Measurements from ENCODE around the gene KREMEN1. TPM values are rescaled to one million over a fixed set of nuclear protein-coding genes. Genes with fewer than 3 reads are reported as not detected.

KREMEN1 gene
- total and polyA plus RNA-seq, 2 of the 4 experiments (the other 2 are of a cell fraction) = 2.9 to 4.6 TPM

- POLR2A ChIA-PET (ENCODE audit: unreplicated experiment) = no interaction called here
- CTCF ChIA-PET = no interaction called here
- Histone ChIP-seq H3K18ac (ENCODE audit: low read depth, low read length) (no peak overlapping the region), H3K9ac (ENCODE audit: low read depth, low read length) (no peak overlapping the region), H3K56ac (ENCODE audit: extremely low read depth, insufficient read depth, low read length) (no peak overlapping the region), H3K4me2 (ENCODE audit: low read depth, low read length) (no peak overlapping the region), H3K4me1 (ENCODE audit: control insufficient read depth, insufficient read depth, low read length) (peaks cover 3% of the 10 kb centered on the region; the same call in 1 of the 2 replicates), H4K8ac (ENCODE audit: low read depth in 2 of 2, low read length in 2 of 2) (no peak overlapping the region), H4K91ac (ENCODE audit: insufficient read depth, low read depth, low read length) (no peak overlapping the region), H3K14ac (replicated peaks; ENCODE audit: low read depth, low read length) (no peak overlapping the region), H3K23ac (ENCODE audit: low read depth, low read length) (no peak overlapping the region), H3K9me1 (ENCODE audit: insufficient read depth, low read length) (peaks cover 4% of the 10 kb centered on the region), H2AK9ac (replicated peaks; ENCODE audit: low read depth, low read length, poor library complexity) (no peak overlapping the region), H4K20me1 (ENCODE audit: insufficient read depth, low read length) (no peaks in the 10 kb centered on the region), H3K4ac (ENCODE audit: low read depth, low read length) (no peak overlapping the region), H3K27me3 (ENCODE audit: control insufficient read depth, insufficient read depth, low read length) (no peaks in the 10 kb centered on the region), H2BK5ac (ENCODE audit: low read depth, low read length, poor library complexity, severe bottlenecking) (no peak overlapping the region), H3K4me3 (ENCODE audit: insufficient read depth, low read depth, low read length) (no peak overlapping the region), H3K27ac (ENCODE audit: insufficient read depth, low read length) (no peak overlapping the region), H3K79me1 (ENCODE audit: low read depth in 1 of 2, low read length in 2 of 2) (no peaks in the 10 kb centered on the region), H2BK20ac (ENCODE audit: low read depth, low read length) (no peak overlapping the region), H2BK15ac (ENCODE audit: low read depth, low read length) (no peak overlapping the region), H3K36me3 (ENCODE audit: control insufficient read depth, insufficient read depth, low read length) (no peaks in the 10 kb centered on the region), H2AFZ (replicated peaks; ENCODE audit: low read length, poor library complexity) (no peak overlapping the region), H3K9me3 (ENCODE audit: control insufficient read depth, insufficient read depth, low read length) (no peaks in the 10 kb centered on the region), H4K5ac (ENCODE audit: low read depth, low read length) (no peak overlapping the region), H2BK120ac (ENCODE audit: low read depth, low read length) (no peak overlapping the region), H2AK5ac (ENCODE audit: low read depth, low read length) (no peak overlapping the region)
- WGBS, 2 experiments (ENCODE audit: extremely low coverage in 2 of 2, insufficient read length in 1 of 2) = no CpG with 5 or more reads among the region's 5 CpGs
- intact Hi-C loops (cut with micrococcal nuclease) = no loop called here
- in situ Hi-C loops (cut with MboI; ENCODE audit: low sequenced_read_pairs) = no loop called here
- no TSS peak for BruUV-seq (replicated peaks)
- ATAC-seq (ENCODE audit: low read depth) (no peak), DNase-seq (no peak)
- TF ChIP-seq CEBPB (IDR thresholded peaks at IDR 0.05; ENCODE audit: low read depth, low read length) (no peak), CHD1 (IDR thresholded peaks at IDR 0.05; ENCODE audit: low read depth, low read length) (no peak), BHLHE40 (IDR thresholded peaks at IDR 0.05; ENCODE audit: low read depth, low read length) (no peak), POLR2A (IDR thresholded peaks at IDR 0.05; ENCODE audit: low read depth, low read length) (no peak), RFX5 (IDR thresholded peaks at IDR 0.05; ENCODE audit: low read depth, low read length) (no peak), MXI1 (IDR thresholded peaks at IDR 0.05; ENCODE audit: borderline replicate concordance, low read depth, low read length) (no peak), RCOR1 (IDR thresholded peaks at IDR 0.05; ENCODE audit: insufficient replicate concordance, low read length) (no peak), SMC3 (IDR thresholded peaks at IDR 0.05; ENCODE audit: low read depth, low read length) (no peak), ELK1 (IDR thresholded peaks at IDR 0.05; ENCODE audit: borderline replicate concordance, low read depth, low read length) (no peak), FOS (IDR thresholded peaks at IDR 0.05; ENCODE audit: low read depth, low read length) (no peak), RAD21 (IDR thresholded peaks at IDR 0.05; ENCODE audit: low read length) (no peak), NFE2L2 (IDR thresholded peaks at IDR 0.05; ENCODE audit: low read depth, low read length) (no peak), MAZ (IDR thresholded peaks at IDR 0.05; ENCODE audit: borderline replicate concordance, low read depth, low read length) (no peak), MAFK (IDR thresholded peaks at IDR 0.05; ENCODE audit: low read depth, low read length) (no peak)
- TF ChIP-seq, protein P1, sequence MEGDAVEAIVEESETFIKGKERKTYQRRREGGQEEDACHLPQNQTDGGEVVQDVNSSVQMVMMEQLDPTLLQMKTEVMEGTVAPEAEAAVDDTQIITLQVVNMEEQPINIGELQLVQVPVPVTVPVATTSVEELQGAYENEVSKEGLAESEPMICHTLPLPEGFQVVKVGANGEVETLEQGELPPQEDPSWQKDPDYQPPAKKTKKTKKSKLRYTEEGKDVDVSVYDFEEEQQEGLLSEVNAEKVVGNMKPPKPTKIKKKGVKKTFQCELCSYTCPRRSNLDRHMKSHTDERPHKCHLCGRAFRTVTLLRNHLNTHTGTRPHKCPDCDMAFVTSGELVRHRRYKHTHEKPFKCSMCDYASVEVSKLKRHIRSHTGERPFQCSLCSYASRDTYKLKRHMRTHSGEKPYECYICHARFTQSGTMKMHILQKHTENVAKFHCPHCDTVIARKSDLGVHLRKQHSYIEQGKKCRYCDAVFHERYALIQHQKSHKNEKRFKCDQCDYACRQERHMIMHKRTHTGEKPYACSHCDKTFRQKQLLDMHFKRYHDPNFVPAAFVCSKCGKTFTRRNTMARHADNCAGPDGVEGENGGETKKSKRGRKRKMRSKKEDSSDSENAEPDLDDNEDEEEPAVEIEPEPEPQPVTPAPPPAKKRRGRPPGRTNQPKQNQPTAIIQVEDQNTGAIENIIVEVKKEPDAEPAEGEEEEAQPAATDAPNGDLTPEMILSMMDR (conservative IDR thresholded peaks at IDR 0.05; ENCODE audit: low read depth, low read length) = no peak
- TF ChIP-seq, protein P2, sequence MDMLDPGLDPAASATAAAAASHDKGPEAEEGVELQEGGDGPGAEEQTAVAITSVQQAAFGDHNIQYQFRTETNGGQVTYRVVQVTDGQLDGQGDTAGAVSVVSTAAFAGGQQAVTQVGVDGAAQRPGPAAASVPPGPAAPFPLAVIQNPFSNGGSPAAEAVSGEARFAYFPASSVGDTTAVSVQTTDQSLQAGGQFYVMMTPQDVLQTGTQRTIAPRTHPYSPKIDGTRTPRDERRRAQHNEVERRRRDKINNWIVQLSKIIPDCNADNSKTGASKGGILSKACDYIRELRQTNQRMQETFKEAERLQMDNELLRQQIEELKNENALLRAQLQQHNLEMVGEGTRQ (IDR thresholded peaks at IDR 0.05; ENCODE audit: low read depth, low read length) = no peak
- dilution Hi-C loops (cut with HindIII; ENCODE audit: low sequenced_read_pairs, unreplicated experiment) = no loop called here
Measured at GRCh38 chr22:29125844-29126243, 53.0 kb downstream of the KREMEN1 start.
